ENCODE data around the gene PEF1. TPM values are rescaled to one million over a fixed set of nuclear protein-coding genes. Genes with fewer than 3 reads are reported as not detected.
A peak's percentile ranks its signal among the peaks of the same experiment; 100 is the strongest.

PEF1 gene
- total RNA-seq, 1 experiment from 2014 or later, result 40.3 TPM

- no peaks in the 10 kb centered on the region for H3K79me1 ChIP-seq (ENCODE audit: insufficient read depth, low read depth, low read length, poor library complexity, severe bottlenecking)
- no peak overlapping the region for H2BK120ac ChIP-seq (ENCODE audit: low read depth, low read length, poor library complexity, severe bottlenecking)
- H4K91ac ChIP-seq (ENCODE audit: insufficient read length, low read depth, low read length), result no peak overlapping the region
- H3K56ac ChIP-seq (ENCODE audit: insufficient read length, low read depth, low read length), result no peak overlapping the region
- Mint-ChIP-seq H3K4me1 (peaks cover 27 to 37% of the 10 kb centered on the region in 2 experiments), H3K9me3 (no peaks in the 10 kb centered on the region; a peak in 1 of 5 replicates), H3K27me3 (ENCODE audit: low read depth) (peaks cover 2% of the 10 kb centered on the region), H3K36me3 (ENCODE audit: insufficient read depth in 1 of 3, low read depth in 3 of 3) (no peaks in the 10 kb centered on the region), H3K27ac (no peak overlapping the region), H3K4me3 (0 out of 5 replicates have a peak overlapping the region, but pooled peaks of 1 of the 2 experiments have one; percentile 43)
- H3K79me2 ChIP-seq (ENCODE audit: insufficient read depth, low read length), result no peaks in the 10 kb centered on the region
- no peak overlapping the region for H2BK12ac ChIP-seq (ENCODE audit: insufficient read length, low read depth, low read length)
- H4K8ac ChIP-seq (replicated peaks; ENCODE audit: insufficient read length, low read depth, low read length), result no peak overlapping the region
- no peak overlapping the region for H3T11ph ChIP-seq (ENCODE audit: low read length)
- H2BK15ac ChIP-seq (ENCODE audit: low read depth, low read length), result no peak overlapping the region
- H4K5ac ChIP-seq (ENCODE audit: insufficient read length, low read depth, low read length), result no peak overlapping the region
- H2BK5ac ChIP-seq (ENCODE audit: insufficient read length, low read length), result no peak overlapping the region
- H3K9me3 ChIP-seq (ENCODE audit: control insufficient read depth, low read depth, low read length), result no peaks in the 10 kb centered on the region
- DNase-seq, result no peak
- no peak overlapping the region for H2BK20ac ChIP-seq (ENCODE audit: low read depth, low read length, poor library complexity, severe bottlenecking)
- H3K18ac ChIP-seq (ENCODE audit: insufficient read length, low read depth, low read length), result no peak overlapping the region
- H3K4ac ChIP-seq (ENCODE audit: low read depth, low read length), result no peak overlapping the region
- no peaks in the 10 kb centered on the region for H3K23me2 ChIP-seq (ENCODE audit: insufficient read length, low read depth, low read length, poor library complexity, severe bottlenecking)
- no peak overlapping the region for H2AK5ac ChIP-seq (ENCODE audit: insufficient read length, low read length)
- H3K9ac ChIP-seq (ENCODE audit: extremely low read depth, insufficient read length, low read length), result no peak overlapping the region
- H3K4me2 ChIP-seq (ENCODE audit: insufficient read depth, insufficient read length, low read length), result peak overlapping the region; percentile 27
- H3K14ac ChIP-seq (ENCODE audit: insufficient read depth, low read length), result 0 out of 2 replicates have a peak overlapping the region, but pooled peaks have one; percentile 6
- H3K4me1 ChIP-seq (ENCODE audit: insufficient read depth, low read length), result no peaks in the 10 kb centered on the region; the same call in 1 of the 2 replicates
- no peaks in the 10 kb centered on the region for H3K27me3 ChIP-seq (ENCODE audit: insufficient read depth, low read length)
- no peaks in the 10 kb centered on the region for H4K20me1 ChIP-seq (ENCODE audit: control insufficient read depth, insufficient read depth, insufficient read length)
- no peak for TF ChIP-seq CTCF (conservative IDR thresholded peaks at IDR 0.05)
- no peak overlapping the region for H2AFZ ChIP-seq (ENCODE audit: low read length)
- no peak overlapping the region for H3K27ac ChIP-seq (ENCODE audit: insufficient read length, low read depth, low read length)
- WGBS (ENCODE audit: extremely low coverage, insufficient read length, low lambda C conversion rate), result no CpG with 5 or more reads among the region's 6 CpGs
- no peak overlapping the region for H3K23ac ChIP-seq (ENCODE audit: insufficient read length, low read depth, low read length)
Observed at GRCh38 chr1:31670593-31670964, 25.9 kb upstream of the PEF1 start.
